ENCODE data around the gene GNPNAT1.

The GNPNAT1 gene

GRCh38 chr14:52748647-52749292 is 42.6 kb downstream of the GNPNAT1 start:
- no peak overlapping the region for H2AK5ac ChIP-seq (ENCODE audit: low read length)
- no peak overlapping the region for H3K4me2 ChIP-seq (ENCODE audit: low read length)
- H2BK120ac ChIP-seq (ENCODE audit: low read depth, low read length): no peak overlapping the region
- no peak overlapping the region for H2BK15ac ChIP-seq (replicated peaks; ENCODE audit: low read depth)
- no peaks in the 10 kb centered on the region for H3K27me3 ChIP-seq (ENCODE audit: insufficient read depth, low read length, poor library complexity)
- H3K36me3 ChIP-seq (ENCODE audit: control insufficient read depth, insufficient read depth, low read length): no peaks in the 10 kb centered on the region
- DNase-seq: no peak
- H3K9ac ChIP-seq (ENCODE audit: low read length): no peak overlapping the region
- no peak overlapping the region for H3K18ac ChIP-seq (ENCODE audit: low read length)
- H3K79me1 ChIP-seq (ENCODE audit: low read length): no peaks in the 10 kb centered on the region
- H4K5ac ChIP-seq (ENCODE audit: low read length): no peak overlapping the region
- H3K27ac ChIP-seq (ENCODE audit: low read depth, low read length): no peak overlapping the region
- no peak overlapping the region for H2BK5ac ChIP-seq (ENCODE audit: low read length)
- no CpG with 5 or more reads among the region's 8 CpGs for WGBS (ENCODE audit: extremely low coverage, insufficient coverage, low lambda C conversion rate)
- H3K79me2 ChIP-seq (ENCODE audit: control insufficient read depth, insufficient read depth, low read length): no peaks in the 10 kb centered on the region
- no peaks in the 10 kb centered on the region for H3K4me1 ChIP-seq (ENCODE audit: control insufficient read depth, low read depth, low read length)
- no peak overlapping the region for H3K23ac ChIP-seq (ENCODE audit: low read length)
- H4K8ac ChIP-seq (ENCODE audit: low read depth, low read length): no peak overlapping the region
- no peak overlapping the region for H3K4ac ChIP-seq (ENCODE audit: low read depth, low read length)
- H3K4me3 ChIP-seq (ENCODE audit: low read length): no peak overlapping the region
- no peak overlapping the region for H3K56ac ChIP-seq (ENCODE audit: low read length)

- Histone ChIP-seq H2BK120ac (ENCODE audit: low read depth, low read length) (no peak overlapping the region), H3K27me3 (ENCODE audit: insufficient read depth, low read length, poor library complexity) (no peaks in the 10 kb centered on the region), H3K18ac (ENCODE audit: low read length) (no peak overlapping the region), H3K4me1 (ENCODE audit: control insufficient read depth, low read depth, low read length) (no peaks in the 10 kb centered on the region), H3K27ac (ENCODE audit: low read depth, low read length) (no peak overlapping the region), H3K4ac (ENCODE audit: low read depth, low read length) (no peak overlapping the region), H3K79me2 (ENCODE audit: control insufficient read depth, insufficient read depth, low read length) (peaks cover 26% of the 10 kb centered on the region), H2BK5ac (ENCODE audit: low read length) (no peak overlapping the region), H4K5ac (ENCODE audit: low read length) (no peak overlapping the region), H3K36me3 (ENCODE audit: control insufficient read depth, insufficient read depth, low read length) (no peaks in the 10 kb centered on the region), H3K56ac (ENCODE audit: low read length) (no peak overlapping the region), H3K4me3 (ENCODE audit: low read length) (no peak overlapping the region), H3K4me2 (ENCODE audit: low read length) (no peak overlapping the region), H3K79me1 (ENCODE audit: low read length) (peaks cover 3% of the 10 kb centered on the region), H3K23ac (ENCODE audit: low read length) (no peak overlapping the region), H3K9ac (ENCODE audit: low read length) (no peak overlapping the region), H2AK5ac (ENCODE audit: low read length) (no peak overlapping the region), H2BK15ac (replicated peaks; ENCODE audit: low read depth) (no peak overlapping the region), H4K8ac (ENCODE audit: low read depth, low read length) (no peak overlapping the region)
- DNase-seq: no peak
Measured at GRCh38 chr14:52741865-52742264, 49.5 kb downstream of the GNPNAT1 start.

GRCh38 chr14:52740751-52741150 is 50.7 kb downstream of the GNPNAT1 start:
- no peaks in the 10 kb centered on the region for H3K36me3 ChIP-seq (ENCODE audit: control insufficient read depth, insufficient read depth, low read length)
- no peak overlapping the region for H2AK5ac ChIP-seq (ENCODE audit: low read length)
- H3K27ac ChIP-seq (ENCODE audit: low read depth, low read length): no peak overlapping the region
- peaks cover 3% of the 10 kb centered on the region for H3K79me1 ChIP-seq (ENCODE audit: low read length)
- no peak overlapping the region for H2BK15ac ChIP-seq (replicated peaks; ENCODE audit: low read depth)
- H3K23ac ChIP-seq (ENCODE audit: low read length): no peak overlapping the region
- no peak overlapping the region for H4K8ac ChIP-seq (ENCODE audit: low read depth, low read length)
- no peaks in the 10 kb centered on the region for H3K4me1 ChIP-seq (ENCODE audit: control insufficient read depth, low read depth, low read length)
- no peak overlapping the region for H3K4me3 ChIP-seq (ENCODE audit: low read length)
- H3K4ac ChIP-seq (ENCODE audit: low read depth, low read length): no peak overlapping the region
- no peak overlapping the region for H3K56ac ChIP-seq (ENCODE audit: low read length)
- no peak for DNase-seq
- peaks cover 29% of the 10 kb centered on the region for H3K79me2 ChIP-seq (ENCODE audit: control insufficient read depth, insufficient read depth, low read length)
- no peak overlapping the region for H2BK120ac ChIP-seq (ENCODE audit: low read depth, low read length)
- no peaks in the 10 kb centered on the region for H3K27me3 ChIP-seq (ENCODE audit: insufficient read depth, low read length, poor library complexity)
- WGBS (ENCODE audit: extremely low coverage, insufficient coverage, low lambda C conversion rate): no CpG with 5 or more reads among the region's 1 CpG
- H4K5ac ChIP-seq (ENCODE audit: low read length): no peak overlapping the region
- no peak overlapping the region for H2BK5ac ChIP-seq (ENCODE audit: low read length)
- H3K4me2 ChIP-seq (ENCODE audit: low read length): no peak overlapping the region
- H3K18ac ChIP-seq (ENCODE audit: low read length): no peak overlapping the region
- H3K9ac ChIP-seq (ENCODE audit: low read length): no peak overlapping the region

- no peaks in the 10 kb centered on the region for H3K27me3 ChIP-seq (ENCODE audit: insufficient read depth, low read length, poor library complexity)
- H3K4ac ChIP-seq (ENCODE audit: low read depth, low read length): no peak overlapping the region
- H3K23ac ChIP-seq (ENCODE audit: low read length): no peak overlapping the region
- no peak overlapping the region for H3K18ac ChIP-seq (ENCODE audit: low read length)
- no peak overlapping the region for H3K9ac ChIP-seq (ENCODE audit: low read length)
- H3K4me3 ChIP-seq (ENCODE audit: low read length): no peak overlapping the region
- no peak overlapping the region for H2AK5ac ChIP-seq (ENCODE audit: low read length)
- no peak overlapping the region for H4K5ac ChIP-seq (ENCODE audit: low read length)
- no peak overlapping the region for H3K27ac ChIP-seq (ENCODE audit: low read depth, low read length)
- H3K56ac ChIP-seq (ENCODE audit: low read length): no peak overlapping the region
- H2BK120ac ChIP-seq (ENCODE audit: low read depth, low read length): no peak overlapping the region
- no peak overlapping the region for H2BK15ac ChIP-seq (replicated peaks; ENCODE audit: low read depth)
- no peak overlapping the region for H4K8ac ChIP-seq (ENCODE audit: low read depth, low read length)
- H3K79me2 ChIP-seq (ENCODE audit: control insufficient read depth, insufficient read depth, low read length): peaks cover 29% of the 10 kb centered on the region
- peaks cover 5% of the 10 kb centered on the region for H3K79me1 ChIP-seq (ENCODE audit: low read length)
- H3K4me2 ChIP-seq (ENCODE audit: low read length): no peak overlapping the region
- no peaks in the 10 kb centered on the region for H3K36me3 ChIP-seq (ENCODE audit: control insufficient read depth, insufficient read depth, low read length)
- DNase-seq: no peak
- H3K4me1 ChIP-seq (ENCODE audit: control insufficient read depth, low read depth, low read length): peaks cover 2% of the 10 kb centered on the region
- no peak overlapping the region for H2BK5ac ChIP-seq (ENCODE audit: low read length)
Measured at GRCh38 chr14:52738409-52738808, 53.0 kb downstream of the GNPNAT1 start.

- Histone ChIP-seq H3K4me3 (ENCODE audit: low read length) (no peak overlapping the region), H4K8ac (ENCODE audit: low read depth, low read length) (no peak overlapping the region), H2BK120ac (ENCODE audit: low read depth, low read length) (no peak overlapping the region), H4K5ac (ENCODE audit: low read length) (no peak overlapping the region), H3K18ac (ENCODE audit: low read length) (no peak overlapping the region), H2BK5ac (ENCODE audit: low read length) (no peak overlapping the region), H3K9ac (ENCODE audit: low read length) (no peak overlapping the region), H3K27ac (ENCODE audit: low read depth, low read length) (no peak overlapping the region), H3K23ac (ENCODE audit: low read length) (no peak overlapping the region), H2BK15ac (replicated peaks; ENCODE audit: low read depth) (no peak overlapping the region), H3K4me2 (ENCODE audit: low read length) (no peak overlapping the region), H3K27me3 (ENCODE audit: insufficient read depth, low read length, poor library complexity) (no peaks in the 10 kb centered on the region), H3K4me1 (ENCODE audit: control insufficient read depth, low read depth, low read length) (peaks cover 2% of the 10 kb centered on the region), H3K79me1 (ENCODE audit: low read length) (peaks cover 3% of the 10 kb centered on the region), H3K36me3 (ENCODE audit: control insufficient read depth, insufficient read depth, low read length) (no peaks in the 10 kb centered on the region), H2AK5ac (ENCODE audit: low read length) (no peak overlapping the region), H3K4ac (ENCODE audit: low read depth, low read length) (no peak overlapping the region), H3K56ac (ENCODE audit: low read length) (no peak overlapping the region), H3K79me2 (ENCODE audit: control insufficient read depth, insufficient read depth, low read length) (peaks cover 28% of the 10 kb centered on the region)
- WGBS (ENCODE audit: extremely low coverage, insufficient coverage, low lambda C conversion rate): no CpG with 5 or more reads among the region's 1 CpG
- peak; percentile 64 for DNase-seq
Measured at GRCh38 chr14:52735921-52736489, 55.4 kb downstream of the GNPNAT1 start.

GRCh38 chr14:52733824-52734223 is 57.6 kb downstream of the GNPNAT1 start:
- Histone ChIP-seq H3K27ac (ENCODE audit: low read depth, low read length) (no peak overlapping the region), H4K5ac (ENCODE audit: low read length) (no peak overlapping the region), H3K4me3 (ENCODE audit: low read length) (no peak overlapping the region), H3K79me1 (ENCODE audit: low read length) (peaks cover 3% of the 10 kb centered on the region), H3K79me2 (ENCODE audit: control insufficient read depth, insufficient read depth, low read length) (peaks cover 30% of the 10 kb centered on the region), H3K4me1 (ENCODE audit: control insufficient read depth, low read depth, low read length) (peaks cover 2% of the 10 kb centered on the region), H3K56ac (ENCODE audit: low read length) (no peak overlapping the region), H3K23ac (ENCODE audit: low read length) (no peak overlapping the region), H3K27me3 (ENCODE audit: insufficient read depth, low read length, poor library complexity) (no peaks in the 10 kb centered on the region), H4K8ac (ENCODE audit: low read depth, low read length) (no peak overlapping the region), H3K9ac (ENCODE audit: low read length) (no peak overlapping the region), H3K4ac (ENCODE audit: low read depth, low read length) (no peak overlapping the region), H2BK15ac (replicated peaks; ENCODE audit: low read depth) (no peak overlapping the region), H3K18ac (ENCODE audit: low read length) (no peak overlapping the region), H2BK5ac (ENCODE audit: low read length) (no peak overlapping the region), H3K4me2 (ENCODE audit: low read length) (no peak overlapping the region), H2BK120ac (ENCODE audit: low read depth, low read length) (no peak overlapping the region), H2AK5ac (ENCODE audit: low read length) (no peak overlapping the region), H3K36me3 (ENCODE audit: control insufficient read depth, insufficient read depth, low read length) (no peaks in the 10 kb centered on the region)
- no CpG with 5 or more reads among the region's 9 CpGs for WGBS (ENCODE audit: extremely low coverage, insufficient coverage, low lambda C conversion rate)
- DNase-seq: peak; percentile 23

Data from mesendoderm (in vitro differentiated cells).